ENCODE measurements around the gene DES. TPM values are rescaled to one million over a fixed set of nuclear protein-coding genes. Genes with fewer than 3 reads are reported as not detected.

DES gene
- total RNA-seq = 1 to 10 TPM; 1.1 to 3.5 TPM
- polyA plus RNA-seq (2013, experiment 1 of 2) = 0.96 TPM
- 0.99 TPM for polyA plus RNA-seq (2013, experiment 2 of 2)
- long read RNA-seq, experiment 1 = 0 reads
- long read RNA-seq, experiment 2, partial matches to known transcripts = 0 of 1 reads
- long read RNA-seq, experiment 2, other reads (novel, unspliced or antisense) = 0 of 1 reads
- long read RNA-seq, experiment 3, transcript DES-201 (9 exons, 2,248 nt) = major isoform, 7 of 9 reads
- long read RNA-seq, experiment 3, partial matches to known transcripts = 1 of 9 reads
- long read RNA-seq, experiment 3, other reads (novel, unspliced or antisense) = 1 of 9 reads
- long read RNA-seq, experiment 4, partial matches to known transcripts = 1 of 1 reads
- long read RNA-seq, experiment 4, other reads (novel, unspliced or antisense) = 0 of 1 reads

GRCh38 chr2:219418155-219419011, at the start of gene DES:
TSS of gene DES (plus strand) at chr2:219418377. CDS start at chr2:219418463, 86 bp downstream.
- Histone ChIP-seq H3K27me3 (ENCODE audit: control insufficient read depth, insufficient read depth, low read length, poor library complexity, severe bottlenecking) (no peaks in the 10 kb centered on the region), H3K9ac (ENCODE audit: extremely low read depth, low read length, poor library complexity, severe bottlenecking) (no peak within 1 kb of the TSS), H3K4me1 (ENCODE audit: control insufficient read depth, insufficient read depth, low read length) (no peaks in the 10 kb centered on the region), H3K36me3 (ENCODE audit: control insufficient read depth, insufficient read depth, low read length) (no peaks in the 10 kb centered on the region), H3K9me3 (ENCODE audit: control insufficient read depth, low read length) (peaks cover under 1% of the 10 kb centered on the region), H3K4me3 (ENCODE audit: low read length) (no peak within 1 kb of the TSS), H3K27ac (ENCODE audit: low read depth, low read length) (no peak within 1 kb of the TSS)
- Mint-ChIP-seq H3K9me3 (peaks cover 2% of the 10 kb centered on the region), H3K36me3 (ENCODE audit: low read depth) (no peaks in the 10 kb centered on the region), H3K4me3 (peak within 1 kb of the TSS; percentile 28), H3K4me1 (no peaks in the 10 kb centered on the region), H3K27me3 (ENCODE audit: insufficient read depth) (peaks cover 36% of the 10 kb centered on the region), H3K27ac (no peak within 1 kb of the TSS)
- peak; percentile 48 for TF ChIP-seq CTCF (conservative IDR thresholded peaks at IDR 0.05)
- peak; percentile 81 for DNase-seq
- WGBS, 2 experiments (ENCODE audit: insufficient coverage in 1 of 2, insufficient read length in 1 of 2) = 90 to 96% methylated on average over 67 to 98 of the region's 98 CpGs

- Mint-ChIP-seq H3K27me3 (ENCODE audit: insufficient read depth) (peaks cover 2% of the 10 kb centered on the region), H3K4me1 (peaks cover 7% of the 10 kb centered on the region), H3K4me3 (no peak overlapping the region), H3K27ac (no peak overlapping the region), H3K9me3 (no peaks in the 10 kb centered on the region), H3K36me3 (ENCODE audit: low read depth) (peaks cover 4% of the 10 kb centered on the region)
- WGBS, 2 experiments (ENCODE audit: insufficient coverage in 1 of 2, insufficient read length in 1 of 2) = 82 to 100% methylated on average over 1 to 3 of the region's 3 CpGs
- Histone ChIP-seq H3K9me3 (ENCODE audit: control insufficient read depth, low read length) (no peaks in the 10 kb centered on the region), H3K9ac (ENCODE audit: extremely low read depth, low read length, poor library complexity, severe bottlenecking) (no peak overlapping the region), H3K36me3 (ENCODE audit: control insufficient read depth, insufficient read depth, low read length) (peaks cover 4% of the 10 kb centered on the region), H3K27me3 (ENCODE audit: control insufficient read depth, insufficient read depth, low read length, poor library complexity, severe bottlenecking) (no peaks in the 10 kb centered on the region), H3K4me1 (ENCODE audit: control insufficient read depth, insufficient read depth, low read length) (no peaks in the 10 kb centered on the region), H3K27ac (ENCODE audit: low read depth, low read length) (no peak overlapping the region), H3K4me3 (ENCODE audit: low read length) (no peak overlapping the region)
- no peak for DNase-seq
- TF ChIP-seq CTCF (conservative IDR thresholded peaks at IDR 0.05) = no peak
These were observed 49.4 kb upstream of the DES start for GRCh38 chr2:219368690-219369191.

GRCh38 chr2:219369447-219369861, 48.7 kb upstream of the DES start:
- Histone ChIP-seq H3K4me3 (ENCODE audit: low read length) (no peak overlapping the region), H3K9ac (ENCODE audit: extremely low read depth, low read length, poor library complexity, severe bottlenecking) (no peak overlapping the region), H3K4me1 (ENCODE audit: control insufficient read depth, insufficient read depth, low read length) (no peaks in the 10 kb centered on the region), H3K27me3 (ENCODE audit: control insufficient read depth, insufficient read depth, low read length, poor library complexity, severe bottlenecking) (no peaks in the 10 kb centered on the region), H3K9me3 (ENCODE audit: control insufficient read depth, low read length) (no peaks in the 10 kb centered on the region), H3K36me3 (ENCODE audit: control insufficient read depth, insufficient read depth, low read length) (peaks cover 4% of the 10 kb centered on the region), H3K27ac (ENCODE audit: low read depth, low read length) (no peak overlapping the region)
- Mint-ChIP-seq H3K4me1 (peaks cover 7% of the 10 kb centered on the region), H3K36me3 (ENCODE audit: low read depth) (peaks cover 11% of the 10 kb centered on the region), H3K27me3 (ENCODE audit: insufficient read depth) (no peaks in the 10 kb centered on the region), H3K27ac (no peak overlapping the region), H3K9me3 (no peaks in the 10 kb centered on the region), H3K4me3 (no peak overlapping the region)
- WGBS, 2 experiments (ENCODE audit: insufficient coverage in 1 of 2, insufficient read length in 1 of 2) = 43 to 88% methylated on average over 1 to 2 of the region's 2 CpGs
- TF ChIP-seq CTCF (conservative IDR thresholded peaks at IDR 0.05) = no peak
- no peak for DNase-seq

All from endodermal cell (in vitro differentiated cells).